Activated CD4-positive, alpha-beta T cell treated with anti-CD3 and anti-CD28 coated beads, Interleukin-2, Interleukin-6, amounts not matched to agents 100 ng/mL and 50 ng/mL, durations not matched to agents 16 hours and 8 hours (primary cell): ENCODE measurements around the gene SLC44A4.
A peak's percentile ranks its signal among the peaks of the same experiment; 100 is the strongest.
"Not testable (repeated sequence)": the region's sequence is repeated elsewhere in the genome, so short reads cannot be mapped to it uniquely, and the experiment has no call there.

ENCODE experiments used
- DNase-seq: peaks from one replicate; pipeline ENCODE4 v3.0.0-alpha.2; 2020

The SLC44A4 gene

GRCh38 chr6:31878726-31879125 lies at the start of gene SLC44A4:
Gene SLC44A4, minus strand, starts transcription at chr6:31878997. Its CDS starts 17 bp downstream, at chr6:31878980.
- no peak for DNase-seq

- DNase-seq = no peak
These were observed 49.8 kb upstream of the SLC44A4 start for GRCh38 chr6:31928672-31928939.

GRCh38 chr6:31927863-31928671 lies 49.3 kb upstream of the SLC44A4 start:
- no peak for DNase-seq

- no peak for DNase-seq
These were observed 48.6 kb upstream of the SLC44A4 start, which contains the start of gene C2 for GRCh38 chr6:31927242-31927862. Gene C2, plus strand, starts transcription at chr6:31927717. Its CDS starts 36 bp downstream, at chr6:31927753.

GRCh38 chr6:31922942-31923341 lies 44.1 kb upstream of the SLC44A4 start:
- DNase-seq = peak; percentile 32

- DNase-seq = no peak
These were observed 42.0 kb upstream of the SLC44A4 start for GRCh38 chr6:31920811-31921210.

- no peak for DNase-seq
These were observed 41.0 kb upstream of the SLC44A4 start for GRCh38 chr6:31919624-31920303.

- no peak for DNase-seq
These were observed 39.4 kb upstream of the SLC44A4 start for GRCh38 chr6:31918069-31918720.

- no peak for DNase-seq
These were observed 37.0 kb upstream of the SLC44A4 start for GRCh38 chr6:31915756-31916155.

GRCh38 chr6:31915351-31915750 lies 36.6 kb upstream of the SLC44A4 start:
- no peak for DNase-seq

GRCh38 chr6:31911826-31912585 lies 33.2 kb upstream of the SLC44A4 start:
- no peak for DNase-seq

GRCh38 chr6:31909298-31909697 lies 30.5 kb upstream of the SLC44A4 start:
- not testable (repeated sequence) for DNase-seq

- peak; percentile 61 for DNase-seq
These were observed 30.0 kb upstream of the SLC44A4 start for GRCh38 chr6:31908791-31909190.

- DNase-seq = not testable (repeated sequence)
These were observed 29.5 kb upstream of the SLC44A4 start for GRCh38 chr6:31908255-31908654.

GRCh38 chr6:31907158-31907813 lies 28.5 kb upstream of the SLC44A4 start:
- DNase-seq = peak; percentile 39

GRCh38 chr6:31906727-31907126 lies 27.9 kb upstream of the SLC44A4 start:
- DNase-seq = not testable (repeated sequence)

GRCh38 chr6:31906122-31906521 lies 27.3 kb upstream of the SLC44A4 start:
- no peak for DNase-seq

GRCh38 chr6:31905041-31905440 lies 26.2 kb upstream of the SLC44A4 start:
- no peak for DNase-seq

GRCh38 chr6:31903957-31904356 lies 25.2 kb upstream of the SLC44A4 start:
- DNase-seq = no peak

GRCh38 chr6:31901953-31902643 lies 23.3 kb upstream of the SLC44A4 start, which contains the start of gene ZBTB12:
Gene ZBTB12, minus strand, starts transcription at chr6:31902086. Its CDS starts 781 bp downstream, at chr6:31901305.
- DNase-seq = peak; percentile 91

- DNase-seq = peak; percentile 69
These were observed 22.7 kb upstream of the SLC44A4 start for GRCh38 chr6:31901415-31901952.
